Upper lobe of left lung (tissue), 6 donors: ENCODE results near the gene SDK2. TPM values are rescaled to one million over a fixed set of nuclear protein-coding genes. Genes with fewer than 3 reads are reported as not detected.

Experiments
- ATAC-seq, 2 donors: fragments of 200-7000 bp; cut with Tn5 transposase; one replicate each; pipeline ENCODE4 v1.9.1; 2022; ENCODE audit warnings: mild to moderate bottlenecking in 2 of 2, moderate library complexity in 2 of 2; ENCODE audit not compliant: low FRiP score in 2 of 2
- DNase-seq, 2 donors: peaks; one replicate each; pipeline ENCODE4 v3.0.0-alpha.2; 2019 to 2020
- H3K27ac ChIP-seq, 4 donors: fragments of 200-600 bp; sonication (generic); one replicate each; pipeline ENCODE4 v1.5.1; 2016 to 2019
- H3K27me3 ChIP-seq, 4 donors: fragments of 200-600 bp; sonication (generic); one replicate each; pipeline ENCODE4 v1.5.1; 2017 to 2019
- H3K36me3 ChIP-seq, 4 donors: fragments of 200-600 bp; sonication (generic); one replicate each; pipeline ENCODE4 v1.5.1; 2016 to 2019
- H3K4me1 ChIP-seq, 4 donors: fragments of 200-600 bp; sonication (generic); one replicate each; pipeline ENCODE4 v1.5.1; 2018 to 2019
- H3K4me3 ChIP-seq, 4 donors: fragments of 200-600 bp; sonication (generic); one replicate each; pipeline ENCODE4 v1.5.1; 2017 to 2019; ENCODE audit warnings: mild to moderate bottlenecking in 2 of 4, moderate library complexity in 1 of 4
- H3K9me3 ChIP-seq, 4 donors: fragments of 200-600 bp; sonication (generic); one replicate each; pipeline ENCODE4 v1.5.1; 2018 to 2019
- EP300 ChIP-seq, 4 donors: sonication (generic); formaldehyde crosslinking; IDR thresholded peaks; one replicate each; pipeline ENCODE4 v1.5.1; 2017; ENCODE audit warnings: antibody characterized with exemption in 4 of 4, control low read depth in 2 of 4
- POLR2A ChIP-seq, 4 donors: fragments of 450-650 bp; IDR thresholded peaks; one replicate each; pipeline ENCODE4 v1.5.1; 2016 to 2017; ENCODE audit warnings: antibody characterized with exemption in 4 of 4, mild to moderate bottlenecking in 2 of 4
- POLR2AphosphoS5 ChIP-seq, 2 donors: sonication (generic); formaldehyde crosslinking; IDR thresholded peaks; one replicate each; pipeline ENCODE4 v1.5.1; 2017; ENCODE audit warnings: antibody characterized with exemption in 2 of 2
- WGBS, 2 donors: methylation state at CpG; one replicate each; pipeline ENCODE4 v1.1.5; 2017 to 2018; 5-methylcytosine and 5-hydroxymethylcytosine counted together
- total RNA-seq, 6 donors: library from RNA; depleted of rRNA in 4 of 6; stranded (reverse); fragments of >200 nt in 4 of 6; gene quantifications; one replicate each; pipeline versions ENCODE4 v1.1.0 to v1.2.1, GENCODE V29; 2016 to 2021
- TF ChIP-seq, protein P1 (sequence below), 6 experiments: fragments of 450-650 bp in 4 of 6; fragments of 200-600 bp in 2 of 6; sonication (generic) in 2 of 6; IDR thresholded peaks; one replicate each; pipeline ENCODE4 v1.5.1; 2016 to 2019; ENCODE audit warnings: antibody characterized with exemption in 6 of 6
- donor health status: DM: no; HTN: no; CAD: no; lungs with moderate emphysema.
- donor health status: DM: no; HTN: yes; CAD: no; lungs with severe emphysema.

SDK2 gene
- total RNA-seq, 6 donors from 2014 or later = 1.2 to 7.3 (median 2.9) TPM

DNA sequence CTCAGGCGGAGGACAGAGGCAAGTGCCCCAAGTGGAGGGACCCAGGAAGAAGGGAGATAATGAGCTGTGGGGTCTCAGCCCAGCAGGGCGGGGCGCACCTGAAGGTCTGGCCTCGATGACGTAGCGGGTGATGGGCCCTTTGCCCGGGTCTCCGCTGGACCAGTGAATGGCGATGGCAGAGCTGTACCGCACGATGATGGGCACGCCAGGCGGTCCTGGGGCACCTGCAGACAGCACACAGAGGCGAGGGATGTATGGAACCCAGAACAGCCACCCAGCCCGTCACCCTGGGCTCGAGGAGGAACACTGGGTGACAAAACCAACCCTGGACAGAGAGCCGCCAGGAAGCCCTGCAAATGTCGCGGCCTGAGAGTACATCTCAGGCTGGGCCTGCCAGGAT is 286.3 kb downstream of the SDK2 start:
- ATAC-seq (no peak), DNase-seq (no peak)
- Histone ChIP-seq H3K4me3 (no peak overlapping the region), H3K27me3 (no peaks in the 10 kb centered on the region), H3K9me3 (no peaks in the 10 kb centered on the region), H3K4me1 (peaks cover 3 to 14% (median 10%) of the 10 kb centered on the region in 4 donors), H3K27ac (no peak overlapping the region), H3K36me3 (no peaks in the 10 kb centered on the region)
- TF ChIP-seq, protein P1, sequence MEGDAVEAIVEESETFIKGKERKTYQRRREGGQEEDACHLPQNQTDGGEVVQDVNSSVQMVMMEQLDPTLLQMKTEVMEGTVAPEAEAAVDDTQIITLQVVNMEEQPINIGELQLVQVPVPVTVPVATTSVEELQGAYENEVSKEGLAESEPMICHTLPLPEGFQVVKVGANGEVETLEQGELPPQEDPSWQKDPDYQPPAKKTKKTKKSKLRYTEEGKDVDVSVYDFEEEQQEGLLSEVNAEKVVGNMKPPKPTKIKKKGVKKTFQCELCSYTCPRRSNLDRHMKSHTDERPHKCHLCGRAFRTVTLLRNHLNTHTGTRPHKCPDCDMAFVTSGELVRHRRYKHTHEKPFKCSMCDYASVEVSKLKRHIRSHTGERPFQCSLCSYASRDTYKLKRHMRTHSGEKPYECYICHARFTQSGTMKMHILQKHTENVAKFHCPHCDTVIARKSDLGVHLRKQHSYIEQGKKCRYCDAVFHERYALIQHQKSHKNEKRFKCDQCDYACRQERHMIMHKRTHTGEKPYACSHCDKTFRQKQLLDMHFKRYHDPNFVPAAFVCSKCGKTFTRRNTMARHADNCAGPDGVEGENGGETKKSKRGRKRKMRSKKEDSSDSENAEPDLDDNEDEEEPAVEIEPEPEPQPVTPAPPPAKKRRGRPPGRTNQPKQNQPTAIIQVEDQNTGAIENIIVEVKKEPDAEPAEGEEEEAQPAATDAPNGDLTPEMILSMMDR (IDR thresholded peaks at IDR 0.05) = no peak
- no peak for TF ChIP-seq EP300 (IDR thresholded peaks at IDR 0.05)
- no peak for TF ChIP-seq POLR2A (IDR thresholded peaks at IDR 0.05)
- TF ChIP-seq POLR2AphosphoS5 (IDR thresholded peaks at IDR 0.05) = no peak
- 97% methylated on average over 17 of the region's 19 CpGs; no CpG with 5 or more reads in 1 of the 2 donors for WGBS, 2 donors

DNA sequence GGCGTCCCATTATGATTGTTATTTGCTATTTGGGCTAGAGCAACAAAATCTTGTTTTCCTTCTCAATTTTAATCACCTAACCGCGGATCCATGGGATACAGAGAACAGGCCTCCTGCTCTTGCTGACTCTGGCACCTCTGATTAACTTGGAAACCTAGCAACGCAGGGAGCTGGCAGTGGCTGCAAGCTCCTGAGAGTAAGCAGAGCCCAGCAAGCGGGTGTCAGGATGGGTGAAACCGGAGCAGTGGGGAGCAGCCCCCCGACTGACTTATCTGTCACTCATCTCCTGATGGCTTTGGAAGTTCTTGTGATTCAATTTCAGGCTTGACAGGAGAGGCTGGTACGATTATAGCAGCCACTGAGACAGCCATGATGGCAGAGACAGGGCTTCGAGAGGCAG is 286.9 kb downstream of the SDK2 start:
- no peak overlapping the region for H3K27ac ChIP-seq
- TF ChIP-seq EP300 (IDR thresholded peaks at IDR 0.05) (no peak), POLR2AphosphoS5 (IDR thresholded peaks at IDR 0.05) (no peak), POLR2A (IDR thresholded peaks at IDR 0.05) (no peak)
- TF ChIP-seq, protein P1 (IDR thresholded peaks at IDR 0.05) = no peak
- peaks cover 3 to 14% (median 10%) of the 10 kb centered on the region in 4 donors for H3K4me1 ChIP-seq
- no peak for DNase-seq
- no peak overlapping the region for H3K4me3 ChIP-seq
- 88 to 93% methylated on average over 7 to 9 of the region's 9 CpGs for WGBS, 2 donors
- no peak for ATAC-seq
- H3K27me3 ChIP-seq = no peaks in the 10 kb centered on the region
- H3K36me3 ChIP-seq = no peaks in the 10 kb centered on the region
- H3K9me3 ChIP-seq = no peaks in the 10 kb centered on the region

DNA sequence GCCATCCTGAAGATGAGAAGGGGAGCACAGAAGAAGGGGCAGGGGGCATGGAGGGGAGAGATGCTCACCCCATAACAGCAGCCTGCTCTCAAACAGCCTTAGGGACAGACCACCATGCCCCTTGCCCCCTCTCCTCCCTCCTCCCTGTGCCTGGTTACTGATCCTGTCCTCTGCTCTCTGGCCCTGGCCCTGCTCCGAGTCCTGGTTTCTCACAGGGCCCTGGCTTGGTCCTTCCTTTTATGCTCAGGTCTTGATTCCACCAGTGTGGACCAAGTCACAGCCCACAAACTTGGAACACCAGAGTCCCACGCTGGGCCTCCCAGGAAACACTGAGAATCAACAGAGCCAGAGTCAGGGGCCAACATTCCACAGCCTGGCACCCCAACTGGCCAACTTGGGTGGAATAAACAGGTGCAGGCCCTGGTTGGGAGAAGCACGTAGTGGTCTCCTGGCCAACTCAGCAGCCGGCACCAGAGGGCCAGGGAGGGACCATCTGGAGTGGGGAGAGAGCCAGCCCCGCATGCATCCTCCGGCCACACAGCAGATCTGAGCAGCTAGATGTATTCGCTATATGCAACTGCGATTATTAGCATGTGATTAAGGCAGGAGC is 287.6 kb downstream of the SDK2 start:
- 96% methylated on average over 4 to 8 of the region's 8 CpGs for WGBS, 2 donors

DNA sequence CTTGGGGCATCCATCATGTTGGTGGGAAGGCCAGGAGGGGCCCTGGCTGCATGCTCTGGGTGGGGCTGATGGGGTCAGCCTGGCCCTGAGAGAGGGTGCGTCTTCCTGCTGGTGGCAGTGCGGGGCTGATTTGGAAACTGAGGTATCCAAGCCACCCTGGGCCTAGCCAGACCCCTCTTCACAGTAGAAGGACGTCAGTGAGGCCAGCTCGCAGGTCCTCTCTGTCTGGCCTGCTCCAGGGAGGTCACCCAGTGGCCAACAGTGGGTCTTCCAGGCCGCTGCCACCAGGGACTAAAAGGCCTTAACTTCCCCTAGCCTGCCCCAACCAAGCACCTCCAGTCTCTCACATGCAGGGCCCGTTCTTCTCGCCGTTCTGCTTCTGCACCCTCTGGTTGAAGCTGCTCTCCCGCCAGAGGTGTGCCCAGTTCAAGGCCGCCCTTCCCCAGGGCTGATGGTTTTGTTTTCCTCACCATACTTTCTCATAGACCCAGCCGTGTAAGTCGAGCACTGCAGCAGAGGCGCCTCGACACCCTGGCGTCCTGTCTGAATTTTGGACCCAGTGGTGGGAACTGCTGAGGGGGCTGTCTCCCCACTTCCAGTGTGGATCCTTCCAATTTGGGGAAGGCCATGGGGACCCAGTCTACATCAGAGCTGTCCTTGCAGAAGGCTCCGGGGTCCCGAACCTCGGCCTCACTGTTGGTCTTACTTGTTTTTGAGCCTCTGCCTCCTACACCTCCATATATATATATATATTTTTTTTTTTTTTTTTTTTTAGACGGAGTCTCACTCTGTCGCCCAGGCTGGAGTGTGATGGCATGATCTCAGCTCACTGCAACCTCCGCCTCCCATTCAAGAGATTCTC is 289.6 kb downstream of the SDK2 start:
- Histone ChIP-seq H3K4me3 (no peak overlapping the region), H3K4me1 (peaks cover 0 to under 1% (median 0%) of the 10 kb centered on the region in 4 donors), H3K27me3 (no peaks in the 10 kb centered on the region), H3K36me3 (no peaks in the 10 kb centered on the region), H3K9me3 (no peaks in the 10 kb centered on the region), H3K27ac (no peak overlapping the region)
- TF ChIP-seq POLR2AphosphoS5 (IDR thresholded peaks at IDR 0.05) = no peak
- TF ChIP-seq EP300 (IDR thresholded peaks at IDR 0.05) = no peak
- no peak for TF ChIP-seq POLR2A (IDR thresholded peaks at IDR 0.05)
- TF ChIP-seq, protein P1 (IDR thresholded peaks at IDR 0.05) = no peak
- no peak for DNase-seq
- no peak for ATAC-seq
- WGBS, 2 donors = 95 to 96% methylated on average over 16 to 21 of the region's 21 CpGs

More for the DNA sequence above, 287.6 kb downstream of the SDK2 start:
- H3K27ac ChIP-seq = no peak overlapping the region
- H3K27me3 ChIP-seq = no peaks in the 10 kb centered on the region
- no peaks in the 10 kb centered on the region for H3K36me3 ChIP-seq
- no peak for DNase-seq
- no peaks in the 10 kb centered on the region for H3K9me3 ChIP-seq
- TF ChIP-seq, protein P1 (IDR thresholded peaks at IDR 0.05) = no peak
- TF ChIP-seq POLR2A (IDR thresholded peaks at IDR 0.05) (no peak), POLR2AphosphoS5 (IDR thresholded peaks at IDR 0.05) (no peak), EP300 (IDR thresholded peaks at IDR 0.05) (no peak)
- H3K4me1 ChIP-seq = peaks cover 3 to 14% (median 10%) of the 10 kb centered on the region in 4 donors
- H3K4me3 ChIP-seq = no peak overlapping the region
- ATAC-seq = no peak
